IMR-90 (cell line): ENCODE results near the gene MERTK.

Experiments used
- BHLHE40 ChIP-seq: fragments of 150-350 bp; IDR thresholded peaks from 2 replicates; pipeline ENCODE4 v1.6.1; 2016; ENCODE audit warnings: mild to moderate bottlenecking, low read depth, low read length
- CEBPB ChIP-seq: IDR thresholded peaks from 2 replicates; pipeline ENCODE4 v1.6.1; 2012; ENCODE audit warnings: low read depth, low read length, improper control_type of control experiment
- FOS ChIP-seq: fragments of 150-350 bp; IDR thresholded peaks from 2 replicates; pipeline ENCODE4 v1.6.1; 2016; ENCODE audit warnings: low read depth, low read length
- MAFK ChIP-seq: IDR thresholded peaks from 2 replicates; pipeline ENCODE4 v1.6.1; 2012; ENCODE audit warnings: low read depth, low read length, improper control_type of control experiment
- MAZ ChIP-seq: IDR thresholded peaks from 2 replicates; pipeline ENCODE4 v1.6.1; 2012; ENCODE audit warnings: low read depth, mild to moderate bottlenecking, low read length, improper control_type of control experiment, moderate library complexity, borderline replicate concordance
- MXI1 ChIP-seq: IDR thresholded peaks from 2 replicates; pipeline ENCODE4 v1.6.1; 2012; ENCODE audit warnings: low read depth, mild to moderate bottlenecking, low read length, moderate library complexity, borderline replicate concordance
- POLR2A ChIP-seq: IDR thresholded peaks from 2 replicates; pipeline ENCODE4 v1.6.1; 2012; ENCODE audit warnings: mild to moderate bottlenecking, low read depth, low read length
- RAD21 ChIP-seq: IDR thresholded peaks from 2 replicates; pipeline ENCODE4 v1.6.1; 2012; ENCODE audit warnings: low read length, improper control_type of control experiment
- RCOR1 ChIP-seq: IDR thresholded peaks from 2 replicates; pipeline ENCODE4 v1.6.1; 2012; ENCODE audit warnings: mild to moderate bottlenecking, low read length, improper control_type of control experiment; ENCODE audit not compliant: insufficient replicate concordance
- RFX5 ChIP-seq: IDR thresholded peaks from 2 replicates; pipeline ENCODE4 v1.8.0; 2012; ENCODE audit warnings: low read depth, mild to moderate bottlenecking, low read length, moderate library complexity
- SMC3 ChIP-seq: fragments of 150-350 bp; IDR thresholded peaks from 2 replicates; pipeline ENCODE4 v1.6.1; 2016; ENCODE audit warnings: low read depth, mild to moderate bottlenecking, antibody characterized with exemption, low read length, moderate library complexity
- TF ChIP-seq, protein P1 (sequence below): conservative IDR thresholded peaks from 2 replicates; pipeline ENCODE4 v1.5.1; 2012; ENCODE audit warnings: mild to moderate bottlenecking, low read depth, low read length, improper control_type of control experiment
- TF ChIP-seq, protein P2 (sequence below): fragments of 150-350 bp; IDR thresholded peaks from 2 replicates; pipeline ENCODE4 v1.6.1; 2017; ENCODE audit warnings: mild to moderate bottlenecking, antibody characterized with exemption, low read length, low read depth

DNA sequence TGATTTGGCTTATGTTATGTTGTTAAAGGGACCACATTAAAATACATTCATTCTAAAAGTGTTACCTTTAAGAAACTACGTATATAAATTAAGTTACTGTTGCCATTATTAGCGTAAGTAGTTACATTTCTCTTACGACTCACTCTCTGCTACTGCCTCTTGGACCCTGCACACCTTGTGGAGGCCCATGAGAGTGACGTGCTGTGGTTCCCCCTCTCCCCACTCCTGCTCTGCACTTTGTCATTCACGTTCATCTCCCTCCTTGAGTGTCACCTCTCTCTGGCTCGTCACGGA is 830 bp upstream of the MERTK start:
- TF ChIP-seq POLR2A (no peak), RAD21 (no peak), CEBPB (no peak), MXI1 (no peak), RFX5 (no peak), BHLHE40 (no peak), MAFK (no peak), SMC3 (no peak), MAZ (no peak), FOS (no peak), RCOR1 (no peak)
- TF ChIP-seq, protein P1, sequence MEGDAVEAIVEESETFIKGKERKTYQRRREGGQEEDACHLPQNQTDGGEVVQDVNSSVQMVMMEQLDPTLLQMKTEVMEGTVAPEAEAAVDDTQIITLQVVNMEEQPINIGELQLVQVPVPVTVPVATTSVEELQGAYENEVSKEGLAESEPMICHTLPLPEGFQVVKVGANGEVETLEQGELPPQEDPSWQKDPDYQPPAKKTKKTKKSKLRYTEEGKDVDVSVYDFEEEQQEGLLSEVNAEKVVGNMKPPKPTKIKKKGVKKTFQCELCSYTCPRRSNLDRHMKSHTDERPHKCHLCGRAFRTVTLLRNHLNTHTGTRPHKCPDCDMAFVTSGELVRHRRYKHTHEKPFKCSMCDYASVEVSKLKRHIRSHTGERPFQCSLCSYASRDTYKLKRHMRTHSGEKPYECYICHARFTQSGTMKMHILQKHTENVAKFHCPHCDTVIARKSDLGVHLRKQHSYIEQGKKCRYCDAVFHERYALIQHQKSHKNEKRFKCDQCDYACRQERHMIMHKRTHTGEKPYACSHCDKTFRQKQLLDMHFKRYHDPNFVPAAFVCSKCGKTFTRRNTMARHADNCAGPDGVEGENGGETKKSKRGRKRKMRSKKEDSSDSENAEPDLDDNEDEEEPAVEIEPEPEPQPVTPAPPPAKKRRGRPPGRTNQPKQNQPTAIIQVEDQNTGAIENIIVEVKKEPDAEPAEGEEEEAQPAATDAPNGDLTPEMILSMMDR, result no peak
- TF ChIP-seq, protein P2, sequence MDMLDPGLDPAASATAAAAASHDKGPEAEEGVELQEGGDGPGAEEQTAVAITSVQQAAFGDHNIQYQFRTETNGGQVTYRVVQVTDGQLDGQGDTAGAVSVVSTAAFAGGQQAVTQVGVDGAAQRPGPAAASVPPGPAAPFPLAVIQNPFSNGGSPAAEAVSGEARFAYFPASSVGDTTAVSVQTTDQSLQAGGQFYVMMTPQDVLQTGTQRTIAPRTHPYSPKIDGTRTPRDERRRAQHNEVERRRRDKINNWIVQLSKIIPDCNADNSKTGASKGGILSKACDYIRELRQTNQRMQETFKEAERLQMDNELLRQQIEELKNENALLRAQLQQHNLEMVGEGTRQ, result no peak
